ENCODE measurements around the gene PRKAA1. TPM values are rescaled to one million over a fixed set of nuclear protein-coding genes. Genes with fewer than 3 reads are reported as not detected.

Gene PRKAA1
- total RNA-seq, 4 donors from 2014 or later = 37.8 to 118 (median 53.5) TPM

GRCh38 chr5:40781843-40782409, 16.2 kb downstream of the PRKAA1 start:
- DNase-seq (ENCODE audit: low spot score in 2 of 2) = no peak
- Histone ChIP-seq H3K4me1 (peaks cover 7% of the 10 kb centered on the region), H3K36me3 (no peaks in the 10 kb centered on the region), H3K27ac (no peak overlapping the region), H3K4me3 (no peak overlapping the region), H3K27me3 (no peaks in the 10 kb centered on the region), H3K9me3 (no peaks in the 10 kb centered on the region)
- TF ChIP-seq POLR2A (IDR thresholded peaks at IDR 0.05) (no peak), POLR2AphosphoS5 (IDR thresholded peaks at IDR 0.05) (no peak), CTCF (IDR thresholded peaks at IDR 0.05) (no peak), EP300 (IDR thresholded peaks at IDR 0.05) (no peak)

- TF ChIP-seq POLR2AphosphoS5 (IDR thresholded peaks at IDR 0.05) (no peak), CTCF (IDR thresholded peaks at IDR 0.05) (no peak), POLR2A (IDR thresholded peaks at IDR 0.05) (no peak), EP300 (IDR thresholded peaks at IDR 0.05) (no peak)
- 92% methylated on average over 3 of the region's 3 CpGs for WGBS
- Histone ChIP-seq H3K27ac (no peak overlapping the region), H3K36me3 (peaks cover 5% of the 10 kb centered on the region), H3K4me1 (peaks cover 12% of the 10 kb centered on the region), H3K4me3 (no peak overlapping the region), H3K27me3 (no peaks in the 10 kb centered on the region), H3K9me3 (no peaks in the 10 kb centered on the region)
- no peak for DNase-seq (ENCODE audit: low spot score in 2 of 2)
These were observed 17.3 kb downstream of the PRKAA1 start for GRCh38 chr5:40780858-40781257.

GRCh38 chr5:40780199-40780598, 18.0 kb downstream of the PRKAA1 start:
- WGBS = 51% methylated on average over 5 of the region's 5 CpGs
- Histone ChIP-seq H3K4me1 (peaks cover 13% of the 10 kb centered on the region), H3K27me3 (no peaks in the 10 kb centered on the region), H3K27ac (no peak overlapping the region), H3K9me3 (no peaks in the 10 kb centered on the region), H3K36me3 (peaks cover 9% of the 10 kb centered on the region), H3K4me3 (no peak overlapping the region)
- DNase-seq (ENCODE audit: low spot score in 2 of 2) = no peak
- TF ChIP-seq EP300 (IDR thresholded peaks at IDR 0.05) (no peak), POLR2A (IDR thresholded peaks at IDR 0.05) (no peak), CTCF (IDR thresholded peaks at IDR 0.05) (no peak), POLR2AphosphoS5 (IDR thresholded peaks at IDR 0.05) (no peak)

- no peak for DNase-seq (ENCODE audit: low spot score in 2 of 2)
- 87% methylated on average over 6 of the region's 6 CpGs for WGBS
- H3K36me3 ChIP-seq = peaks cover 16% of the 10 kb centered on the region
- peaks cover 13% of the 10 kb centered on the region for H3K4me1 ChIP-seq
- TF ChIP-seq CTCF (IDR thresholded peaks at IDR 0.05) = no peak
- TF ChIP-seq EP300 (IDR thresholded peaks at IDR 0.05) = no peak
- no peak for TF ChIP-seq POLR2AphosphoS5 (IDR thresholded peaks at IDR 0.05)
- TF ChIP-seq POLR2A (IDR thresholded peaks at IDR 0.05) = no peak
- no peaks in the 10 kb centered on the region for H3K27me3 ChIP-seq
- H3K4me3 ChIP-seq = no peak overlapping the region
- H3K9me3 ChIP-seq = no peaks in the 10 kb centered on the region
- no peak overlapping the region for H3K27ac ChIP-seq
These were observed 18.6 kb downstream of the PRKAA1 start for GRCh38 chr5:40779561-40779960.

- DNase-seq (ENCODE audit: low spot score in 2 of 2) = no peak
These were observed 20.0 kb downstream of the PRKAA1 start for GRCh38 chr5:40778133-40778532.

More at GRCh38 chr5:40778133-40778532, 20.0 kb downstream of the PRKAA1 start:
- Histone ChIP-seq H3K4me3 (no peak overlapping the region), H3K4me1 (peaks cover 13% of the 10 kb centered on the region), H3K36me3 (peaks cover 16% of the 10 kb centered on the region), H3K27ac (no peak overlapping the region), H3K9me3 (no peaks in the 10 kb centered on the region), H3K27me3 (no peaks in the 10 kb centered on the region)
- TF ChIP-seq CTCF (IDR thresholded peaks at IDR 0.05) (no peak), POLR2AphosphoS5 (IDR thresholded peaks at IDR 0.05) (no peak), POLR2A (IDR thresholded peaks at IDR 0.05) (no peak), EP300 (IDR thresholded peaks at IDR 0.05) (no peak)
- WGBS = 98% methylated on average over 1 of the region's 1 CpG
